Astrocyte (in vitro differentiated cells and primary cell): ENCODE results near the gene MESP2. TPM values are rescaled to one million over a fixed set of nuclear protein-coding genes. Genes with fewer than 3 reads are reported as not detected.
"Not testable (repeated sequence)": the region's sequence is repeated elsewhere in the genome, so short reads cannot be mapped to it uniquely, and the experiment has no call there.

Source experiments
- DNase-seq: peaks from one replicate; pipeline ENCODE4 v3.0.0-alpha.2; 2010; ENCODE audit warnings: low read depth
- FAIRE-seq: peaks from 2 replicates; lab custom pipeline; 2011; peaks lifted over from hg19 to GRCh38; lab: Jason Lieb, UNC
- H2AFZ ChIP-seq: 2 replicates; pipeline ENCODE4 v1.6.0; 2012; ENCODE audit warnings: low read depth, low read length, inconsistent platforms
- H3K27ac ChIP-seq: 2 replicates; pipeline ENCODE4 v1.5.1; 2011; ENCODE audit warnings: low read depth, low read length, inconsistent platforms
- H3K27me3 ChIP-seq: 2 replicates; pipeline ENCODE4 v1.6.0; 2011; ENCODE audit warnings: low read length, inconsistent platforms; ENCODE audit not compliant: insufficient read depth
- H3K36me3 ChIP-seq: 2 replicates; pipeline ENCODE4 v1.5.1; 2011; ENCODE audit warnings: low read length, inconsistent platforms; ENCODE audit not compliant: insufficient read depth
- H3K4me1 ChIP-seq: 2 replicates; pipeline ENCODE4 v1.5.1; 2011; ENCODE audit warnings: low read length, inconsistent platforms; ENCODE audit not compliant: insufficient read depth
- H3K4me2 ChIP-seq: 2 replicates; pipeline ENCODE4 v1.6.0; 2012; ENCODE audit warnings: low read length, inconsistent platforms
- H3K4me3 ChIP-seq: 2 replicates; pipeline ENCODE4 v1.5.1; 2011; ENCODE audit warnings: low read depth, mild to moderate bottlenecking, low read length, inconsistent platforms; ENCODE audit not compliant: insufficient read depth
- H3K79me2 ChIP-seq: 2 replicates; pipeline ENCODE4 v1.6.0; 2012; ENCODE audit warnings: mild to moderate bottlenecking, low read length, inconsistent platforms; ENCODE audit not compliant: insufficient read depth
- H3K9ac ChIP-seq: 2 replicates; pipeline ENCODE4 v1.6.0; 2012; ENCODE audit warnings: mild to moderate bottlenecking, low read length, inconsistent platforms
- H3K9me3 ChIP-seq: 2 replicates; pipeline ENCODE4 v1.5.1; 2012; ENCODE audit warnings: low read depth, mild to moderate bottlenecking, low read length, inconsistent platforms; ENCODE audit not compliant: insufficient read depth
- H4K20me1 ChIP-seq: 2 replicates; pipeline ENCODE4 v1.6.0; 2012; ENCODE audit warnings: low read length, inconsistent platforms; ENCODE audit not compliant: insufficient read depth
- H3K27ac Mint-ChIP-seq: one replicate; pipeline ENCODE4 v1.8.0; 2021; ENCODE audit warnings: mild to moderate bottlenecking, mixed read lengths; ENCODE audit not compliant: unreplicated experiment
- H3K27me3 Mint-ChIP-seq: one replicate; pipeline ENCODE4 v1.8.0; 2021; ENCODE audit warnings: low read depth, mixed read lengths; ENCODE audit not compliant: unreplicated experiment
- H3K36me3 Mint-ChIP-seq: one replicate; pipeline ENCODE4 v1.8.0; 2021; ENCODE audit warnings: low read depth, mixed read lengths; ENCODE audit not compliant: unreplicated experiment
- H3K4me1 Mint-ChIP-seq: one replicate; pipeline ENCODE4 v1.8.0; 2021; ENCODE audit warnings: low read depth, mixed read lengths; ENCODE audit not compliant: unreplicated experiment
- H3K4me3 Mint-ChIP-seq: one replicate; pipeline ENCODE4 v1.8.0; 2021; ENCODE audit warnings: mild to moderate bottlenecking, moderate library complexity, mixed read lengths; ENCODE audit not compliant: unreplicated experiment
- H3K9me3 Mint-ChIP-seq: one replicate; pipeline ENCODE4 v1.8.0; 2021; ENCODE audit warnings: mild to moderate bottlenecking, mixed read lengths; ENCODE audit not compliant: unreplicated experiment
- CTCF ChIP-seq: IDR thresholded peaks from 2 replicates; pipeline ENCODE4 v1.5.1; 2011; ENCODE audit warnings: low read depth, mild to moderate bottlenecking, inconsistent platforms, low read length, moderate library complexity; ENCODE audit not compliant: insufficient read depth
- EZH2 ChIP-seq: IDR thresholded peaks from 2 replicates; pipeline ENCODE4 v1.6.1; 2012; ENCODE audit warnings: mild to moderate bottlenecking, low read length, inconsistent platforms; ENCODE audit not compliant: insufficient read depth
- total RNA-seq: library from RNA; stranded (reverse); gene quantifications from 2 replicates; pipeline ENCODE4 v1.2.1, GENCODE V29; 2021

MESP2 gene
- total RNA-seq, 1 donor from 2014 or later = not detected

- no peak overlapping the region for H3K4me3 Mint-ChIP-seq
- TF ChIP-seq EZH2 = no peak
Measured at GRCh38 chr15:89785774-89786140, 9.6 kb downstream of the MESP2 start.

GRCh38 chr15:89787944-89788343, 11.8 kb downstream of the MESP2 start:
- Mint-ChIP-seq H3K4me1 (peaks cover 2% of the 10 kb centered on the region), H3K9me3 (peaks cover 12% of the 10 kb centered on the region), H3K27me3 (peaks cover 13% of the 10 kb centered on the region), H3K4me3 (no peak overlapping the region), H3K36me3 (no peaks in the 10 kb centered on the region), H3K27ac (no peak overlapping the region)
- Histone ChIP-seq H3K4me1 (peaks cover 5% of the 10 kb centered on the region), H3K4me2 (no peak overlapping the region), H3K36me3 (peaks cover 26% of the 10 kb centered on the region), H3K4me3 (no peak overlapping the region), H2AFZ (no peak overlapping the region), H3K27ac (no peak overlapping the region), H3K79me2 (no peaks in the 10 kb centered on the region), H3K9me3 (no peaks in the 10 kb centered on the region), H4K20me1 (no peaks in the 10 kb centered on the region), H3K9ac (no peak overlapping the region), H3K27me3 (no peaks in the 10 kb centered on the region)
- no peak for FAIRE-seq
- no peak for DNase-seq
- TF ChIP-seq CTCF (no peak), EZH2 (no peak)

More at GRCh38 chr15:89785774-89786140, 9.6 kb downstream of the MESP2 start:
- no peak overlapping the region for H3K27ac ChIP-seq
- H3K4me2 ChIP-seq = no peak overlapping the region
- Mint-ChIP-seq H3K36me3 (no peaks in the 10 kb centered on the region), H3K27ac (no peak overlapping the region), H3K27me3 (peaks cover 7% of the 10 kb centered on the region), H3K4me1 (peaks cover 9% of the 10 kb centered on the region), H3K9me3 (peaks cover 12% of the 10 kb centered on the region)
- peaks cover 17% of the 10 kb centered on the region for H3K36me3 ChIP-seq
- DNase-seq (peak; percentile 39), FAIRE-seq (no peak)
- no peak overlapping the region for H2AFZ ChIP-seq
- H3K4me3 ChIP-seq = no peak overlapping the region
- peaks cover 18% of the 10 kb centered on the region for H3K4me1 ChIP-seq
- H3K79me2 ChIP-seq = no peaks in the 10 kb centered on the region
- H3K9me3 ChIP-seq = no peaks in the 10 kb centered on the region
- H4K20me1 ChIP-seq = no peaks in the 10 kb centered on the region
- H3K9ac ChIP-seq = no peak overlapping the region
- H3K27me3 ChIP-seq = no peaks in the 10 kb centered on the region

- not testable (repeated sequence) for H3K27me3 ChIP-seq, H3K79me2 ChIP-seq, H3K4me2 ChIP-seq, H3K4me3 ChIP-seq, H3K9me3 ChIP-seq, H3K36me3 Mint-ChIP-seq, H3K27ac Mint-ChIP-seq, H3K27ac ChIP-seq, FAIRE-seq, H4K20me1 ChIP-seq, H3K4me1 ChIP-seq, H3K9ac ChIP-seq, DNase-seq, H3K4me3 Mint-ChIP-seq, H3K4me1 Mint-ChIP-seq, H2AFZ ChIP-seq
- peaks cover 16% of the 10 kb centered on the region for H3K27me3 Mint-ChIP-seq
- H3K36me3 ChIP-seq = peaks cover 29% of the 10 kb centered on the region
- H3K9me3 Mint-ChIP-seq = peaks cover 12% of the 10 kb centered on the region
Measured at GRCh38 chr15:89788585-89788984, 12.5 kb downstream of the MESP2 start.
